B cell (primary cell): ENCODE measurements around the gene ELFN1. TPM values are rescaled to one million over a fixed set of nuclear protein-coding genes. Genes with fewer than 3 reads are reported as not detected.

ENCODE experiments used
- ATAC-seq: fragments of 200-7000 bp; cut with Tn5 transposase; one replicate; pipeline ENCODE4 v1.10.0; 2021; ENCODE audit warnings: low read depth, mild to moderate bottlenecking, moderate number of reproducible peaks, moderate library complexity
- CTCF ChIA-PET: fragments of 350-600 bp; sonication (Branson Sonifier 250); formaldehyde crosslinking; loops from one replicate; lab custom pipeline; 2021; ENCODE audit warnings: antibody characterized with exemption, inconsistent platforms; lab: Charles Lee
- POLR2A ChIA-PET: fragments of 350-600 bp; sonication (Branson Sonifier 250); formaldehyde crosslinking; loops from one replicate; lab custom pipeline; 2021; ENCODE audit warnings: antibody characterized with exemption; lab: Charles Lee
- DNase-seq: peaks from one replicate; pipeline ENCODE4 v3.0.0; 2013
- H2AFZ ChIP-seq: 2 replicates; pipeline ENCODE4 v1.6.1; 2012; ENCODE audit warnings: mild to moderate bottlenecking, low read depth, low read length; ENCODE audit not compliant: insufficient read depth, poor library complexity, severe bottlenecking
- H3K27ac ChIP-seq, 2 donors: 1 replicate in 1 of 2; 2 replicates in 1 of 2; pipeline ENCODE4 v1.5.1; 2012 to 2013; ENCODE audit warnings: low read length in 2 of 2, mild to moderate bottlenecking in 2 of 2, moderate library complexity in 1 of 2
- H3K27me3 ChIP-seq, 4 experiments: fragments of 200-600 bp in 1 of 4; sonication (generic) in 1 of 4; replicated peaks in 1 of 4; 1 replicate in 2 of 4; 2 replicates in 2 of 4; pipeline versions ENCODE4 v1.6.1 to v1.7.0; 2013 to 2016; ENCODE audit warnings: low read length in 3 of 4, mild to moderate bottlenecking in 2 of 4, mixed read lengths in 1 of 4, moderate library complexity in 1 of 4; ENCODE audit not compliant: insufficient read depth in 4 of 4, control insufficient read depth in 3 of 4; ENCODE audit errors: control extremely low read depth in 1 of 4
- H3K36me3 ChIP-seq, 2 experiments: replicated peaks in 1 of 2; 1 replicate in 1 of 2; 2 replicates in 1 of 2; pipeline versions ENCODE4 v1.6.1 to v1.7.1; 2013; ENCODE audit warnings: low read length in 1 of 2; ENCODE audit not compliant: insufficient read depth in 2 of 2, control insufficient read depth in 1 of 2; ENCODE audit errors: control extremely low read depth in 1 of 2, extremely low read depth in 1 of 2
- H3K4me1 ChIP-seq, 2 donors: fragments of 200-600 bp in 1 of 2; sonication (generic) in 1 of 2; 1 replicate in 1 of 2; 2 replicates in 1 of 2; pipeline versions ENCODE4 v1.5.1 to v1.6.1; 2013 to 2017; ENCODE audit warnings: low read length in 2 of 2; ENCODE audit not compliant: control insufficient read depth in 2 of 2, insufficient read depth in 2 of 2
- H3K4me2 ChIP-seq: replicated peaks from 2 replicates; pipeline ENCODE3; 2012; ENCODE audit warnings: mild to moderate bottlenecking, low read depth, low read length; ENCODE audit not compliant: poor library complexity, severe bottlenecking
- H3K4me3 ChIP-seq, 5 experiments: fragments of 200-600 bp in 1 of 5; sonication (generic) in 1 of 5; 1 replicate in 3 of 5; 2 replicates in 2 of 5; pipeline versions ENCODE4 v1.5.1 to v1.7.0; 2011 to 2016; ENCODE audit warnings: low read length in 4 of 5, mild to moderate bottlenecking in 4 of 5, low read depth in 2 of 5, control low read depth in 1 of 5, moderate library complexity in 1 of 5; ENCODE audit not compliant: insufficient read depth in 1 of 5; ENCODE audit errors: control extremely low read depth in 1 of 5, extremely low read depth in 1 of 5
- H3K79me2 ChIP-seq: fragments of 200-600 bp; sonication (generic); one replicate; pipeline ENCODE4 v1.6.0; 2016; ENCODE audit warnings: low read length; ENCODE audit not compliant: control insufficient read depth, insufficient read depth
- H3K9ac ChIP-seq: fragments of 200-600 bp; sonication (generic); 2 replicates; pipeline ENCODE4 v1.6.1; 2017; ENCODE audit warnings: mild to moderate bottlenecking, low read length, moderate library complexity
- H3K9me3 ChIP-seq, 3 donors: one replicate each; pipeline versions ENCODE4 v1.6.1 to v1.7.1; 2013; ENCODE audit warnings: low read length in 2 of 3; ENCODE audit not compliant: control insufficient read depth in 2 of 3, insufficient read depth in 1 of 3; ENCODE audit errors: control extremely low read depth in 1 of 3
- H4K20me1 ChIP-seq: 2 replicates; pipeline ENCODE4 v1.6.0; 2012; ENCODE audit warnings: mild to moderate bottlenecking, low read length; ENCODE audit not compliant: insufficient read depth, control insufficient read depth, poor library complexity, severe bottlenecking
- H3K27ac Mint-ChIP-seq: one replicate; pipeline ENCODE4 v1.8.0; 2021; ENCODE audit warnings: mixed read lengths
- H3K27me3 Mint-ChIP-seq: one replicate; pipeline ENCODE4 v1.8.0; 2021; ENCODE audit warnings: mixed read lengths
- H3K4me1 Mint-ChIP-seq: one replicate; pipeline ENCODE4 v1.8.0; 2021; ENCODE audit warnings: mixed read lengths
- H3K4me3 Mint-ChIP-seq: one replicate; pipeline ENCODE4 v1.8.0; 2021; ENCODE audit warnings: mixed read lengths
- H3K9me3 Mint-ChIP-seq: one replicate; pipeline ENCODE4 v1.8.0; 2022; ENCODE audit warnings: mixed read lengths; ENCODE audit not compliant: insufficient read depth
- EZH2 ChIP-seq: IDR thresholded peaks from 2 replicates; pipeline ENCODE4 v1.6.1; 2012; ENCODE audit warnings: borderline replicate concordance, low read depth, mild to moderate bottlenecking, moderate library complexity, low read length; ENCODE audit not compliant: insufficient read depth, poor library complexity, severe bottlenecking
- WGBS: methylation state at CpG from one replicate; pipeline ENCODE4 v1.1.5; 2013; ENCODE audit warnings: missing lambda C conversion rate; ENCODE audit not compliant: insufficient coverage; 5-methylcytosine and 5-hydroxymethylcytosine counted together
- intact Hi-C: fragments of 100-400 bp; cut with micrococcal nuclease; formaldehyde crosslinking; loops from one replicate; pipeline ENCODE4 v1.10.0; 2022
- polyA plus RNA-seq: library from polyadenylated mRNA; depleted of rRNA; stranded (reverse); fragments of >200 nt; gene quantifications from 2 replicates; pipeline ENCODE4 v1.2.3, GENCODE V29; 2012
- total RNA-seq, 2 donors: library from RNA; stranded (reverse); fragments of 120-200 nt in 1 of 2; gene quantifications; 1 replicate in 1 of 2; 2 replicates in 1 of 2; pipeline versions ENCODE4 v1.2.3 to v1.2.4, GENCODE V29; 2013 to 2022
- TF ChIP-seq, protein P1 (sequence below): fragments of 200-600 bp; IDR thresholded peaks from one replicate; pipeline ENCODE4 v1.8.0; 2022; ENCODE audit warnings: antibody characterized with exemption, mild to moderate bottlenecking

Gene ELFN1
- total and polyA plus RNA-seq, 2 donors (not counting 1 experiment from before 2014, with no cell fraction given) = 0.12 TPM; not detected in 1

- ChIA-PET POLR2A (no interaction called here), CTCF (no interaction called here)
- Histone ChIP-seq H3K4me1 (peaks cover 4 to 7% of the 10 kb centered on the region in 2 donors), H3K27ac (no peak overlapping the region), H3K4me3 (no peak overlapping the region), H3K4me2 (no peak overlapping the region), H3K9ac (no peak overlapping the region), H3K79me2 (no peaks in the 10 kb centered on the region), H3K9me3 (peaks cover 0 to 47% (median 24%) of the 10 kb centered on the region in 3 donors), H4K20me1 (no peaks in the 10 kb centered on the region), H3K27me3 (peaks cover 0 to 26% (median 0%) of the 10 kb centered on the region in 4 experiments), H2AFZ (no peak overlapping the region), H3K36me3 (no peaks in the 10 kb centered on the region)
- TF ChIP-seq, protein P1, sequence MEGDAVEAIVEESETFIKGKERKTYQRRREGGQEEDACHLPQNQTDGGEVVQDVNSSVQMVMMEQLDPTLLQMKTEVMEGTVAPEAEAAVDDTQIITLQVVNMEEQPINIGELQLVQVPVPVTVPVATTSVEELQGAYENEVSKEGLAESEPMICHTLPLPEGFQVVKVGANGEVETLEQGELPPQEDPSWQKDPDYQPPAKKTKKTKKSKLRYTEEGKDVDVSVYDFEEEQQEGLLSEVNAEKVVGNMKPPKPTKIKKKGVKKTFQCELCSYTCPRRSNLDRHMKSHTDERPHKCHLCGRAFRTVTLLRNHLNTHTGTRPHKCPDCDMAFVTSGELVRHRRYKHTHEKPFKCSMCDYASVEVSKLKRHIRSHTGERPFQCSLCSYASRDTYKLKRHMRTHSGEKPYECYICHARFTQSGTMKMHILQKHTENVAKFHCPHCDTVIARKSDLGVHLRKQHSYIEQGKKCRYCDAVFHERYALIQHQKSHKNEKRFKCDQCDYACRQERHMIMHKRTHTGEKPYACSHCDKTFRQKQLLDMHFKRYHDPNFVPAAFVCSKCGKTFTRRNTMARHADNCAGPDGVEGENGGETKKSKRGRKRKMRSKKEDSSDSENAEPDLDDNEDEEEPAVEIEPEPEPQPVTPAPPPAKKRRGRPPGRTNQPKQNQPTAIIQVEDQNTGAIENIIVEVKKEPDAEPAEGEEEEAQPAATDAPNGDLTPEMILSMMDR = no peak
- no peak for TF ChIP-seq EZH2
- intact Hi-C loops = no loop called here
- Mint-ChIP-seq H3K27me3 (peaks cover 13% of the 10 kb centered on the region), H3K9me3 (peaks cover 15% of the 10 kb centered on the region), H3K4me3 (no peak overlapping the region), H3K27ac (no peak overlapping the region), H3K4me1 (peaks cover 9% of the 10 kb centered on the region)
- ATAC-seq (no peak), DNase-seq (no peak)
- WGBS = 83% methylated on average over 14 of the region's 15 CpGs
Observed at GRCh38 chr7:1679326-1679965, 9.4 kb downstream of the ELFN1 start.

DNA sequence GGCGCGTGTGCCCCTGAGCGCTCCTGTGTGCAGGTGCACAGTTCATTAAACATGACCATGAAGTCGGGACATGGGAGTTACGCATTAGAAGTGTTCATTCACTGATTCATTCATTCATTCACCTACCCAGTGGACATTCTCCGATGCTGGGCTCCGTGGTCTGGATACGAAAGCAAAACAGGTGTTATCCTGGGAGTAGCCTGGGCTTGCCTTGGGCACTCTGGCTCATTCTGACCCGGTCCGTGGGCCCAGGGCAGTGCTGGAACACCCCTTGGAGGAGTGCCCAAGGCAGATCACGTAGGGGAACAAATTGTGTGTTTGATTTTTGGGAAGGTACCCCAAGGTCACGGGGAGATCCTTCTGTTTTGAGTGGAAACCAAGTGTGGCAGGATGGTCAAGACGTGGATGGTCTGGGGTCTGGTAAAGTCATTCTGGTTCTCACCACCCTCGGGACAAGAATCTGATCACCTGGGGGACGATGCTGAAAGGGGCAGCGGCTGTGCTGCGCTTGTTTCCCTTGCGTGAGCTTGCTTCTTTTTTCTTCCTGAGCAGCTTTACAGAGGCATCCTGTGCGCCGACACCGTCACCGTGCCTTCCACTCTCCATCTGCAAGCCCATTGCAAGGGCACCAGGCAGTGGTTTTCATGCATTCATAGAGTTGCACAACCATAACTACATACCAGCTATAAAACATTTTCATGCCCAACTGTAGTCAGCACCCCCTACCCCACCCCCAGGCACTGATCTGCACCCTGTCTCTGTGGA is 10.1 kb downstream of the ELFN1 start:
- H3K27ac ChIP-seq = no peak overlapping the region
- peaks cover 0 to 22% (median 0%) of the 10 kb centered on the region in 4 experiments for H3K27me3 ChIP-seq
- H2AFZ ChIP-seq = no peak overlapping the region
- Mint-ChIP-seq H3K9me3 (peaks cover 19% of the 10 kb centered on the region), H3K4me3 (no peak overlapping the region), H3K27ac (peak overlapping the region; percentile 56), H3K27me3 (peaks cover 17% of the 10 kb centered on the region), H3K4me1 (peaks cover 9% of the 10 kb centered on the region)
- H3K79me2 ChIP-seq = no peaks in the 10 kb centered on the region
- H3K4me1 ChIP-seq = peaks cover 4 to 7% of the 10 kb centered on the region in 2 donors
- no peak for ATAC-seq
- no peak overlapping the region for H3K9ac ChIP-seq
- no peaks in the 10 kb centered on the region for H3K36me3 ChIP-seq
- CTCF ChIA-PET = no interaction called here
- no peak for DNase-seq
- H3K4me3 ChIP-seq = no peak overlapping the region
- peaks cover 3 to 46% (median 28%) of the 10 kb centered on the region in 3 donors for H3K9me3 ChIP-seq
- intact Hi-C loops = no loop called here
- no peak for TF ChIP-seq EZH2
- TF ChIP-seq, protein P1 = no peak
- no peak overlapping the region for H3K4me2 ChIP-seq
- H4K20me1 ChIP-seq = no peaks in the 10 kb centered on the region
- 88% methylated on average over 22 of the region's 22 CpGs for WGBS
- POLR2A ChIA-PET = interaction anchor here (0.7 kb wide), 1 partner anchor 1400 kb away, joined by 6 read pairs; no protein-coding TSS in a partner anchor
